Esophagus squamous epithelium (tissue), 5 donors: Measurements from ENCODE around the gene FLVCR2. TPM values are rescaled to one million over a fixed set of nuclear protein-coding genes. Genes with fewer than 3 reads are reported as not detected.

Source experiments
- DNase-seq: peaks from one replicate; lab custom pipeline; 2025; lab: John Stamatoyannopoulos, UW
- H3K27ac ChIP-seq, 4 donors: fragments of 200-600 bp; sonication (generic); one replicate each; pipeline ENCODE4 v1.5.1; 2016 to 2019; ENCODE audit warnings: mild to moderate bottlenecking in 1 of 4
- H3K27me3 ChIP-seq, 4 donors: fragments of 200-600 bp; sonication (generic); 1 replicate in 3 of 4; 2 replicates in 1 of 4; pipeline versions ENCODE4 v1.5.1 to v1.6.0; 2017 to 2021; ENCODE audit warnings: antibody characterized with exemption in 1 of 4
- H3K36me3 ChIP-seq, 3 donors: fragments of 200-600 bp; sonication (generic); one replicate each; pipeline ENCODE4 v1.5.1; 2016 to 2019
- H3K4me1 ChIP-seq, 3 donors: fragments of 200-600 bp; sonication (generic); one replicate each; pipeline ENCODE4 v1.5.1; 2017 to 2019
- H3K4me3 ChIP-seq, 4 donors: fragments of 200-600 bp; sonication (generic); 1 replicate in 3 of 4; 2 replicates in 1 of 4; pipeline ENCODE4 v1.5.1; 2016 to 2019; ENCODE audit warnings: mild to moderate bottlenecking in 2 of 4, moderate library complexity in 1 of 4
- H3K9me3 ChIP-seq, 3 donors: fragments of 200-600 bp; sonication (generic); one replicate each; pipeline ENCODE4 v1.5.1; 2016 to 2019
- CTCF ChIP-seq, 6 experiments: fragments of 450-650 bp in 4 of 6; fragments of 200-600 bp in 2 of 6; sonication (generic) in 2 of 6; IDR thresholded peaks; one replicate each; pipeline ENCODE4 v1.5.1; 2016 to 2019; ENCODE audit warnings: antibody characterized with exemption in 6 of 6, mild to moderate bottlenecking in 4 of 6, moderate library complexity in 4 of 6
- POLR2A ChIP-seq, 4 donors: fragments of 450-650 bp; IDR thresholded peaks; one replicate each; pipeline ENCODE4 v1.6.1; 2017; ENCODE audit warnings: antibody characterized with exemption in 4 of 4, mild to moderate bottlenecking in 4 of 4, moderate library complexity in 3 of 4
- WGBS, 2 donors: methylation state at CpG; one replicate each; pipeline ENCODE4 v1.1.5; 2018; 5-methylcytosine and 5-hydroxymethylcytosine counted together
- intact Hi-C: fragments of 100-400 bp; cut with DNase I; formaldehyde crosslinking; loops from one replicate; pipeline ENCODE4 v1.15.0; 2022
- total RNA-seq, 4 donors: library from RNA; depleted of rRNA; stranded (reverse); fragments of >200 nt; gene quantifications; one replicate each; pipeline ENCODE4 v1.1.0, GENCODE V29; 2016
- donor health status: DM: yes; HTN: yes; CAD: no.

FLVCR2 gene
- total RNA-seq, 4 donors from 2014 or later: 1.1 to 7.6 (median 3.8) TPM

- TF ChIP-seq CTCF (IDR thresholded peaks at IDR 0.05) (no peak), POLR2A (IDR thresholded peaks at IDR 0.05) (no peak)
- Histone ChIP-seq H3K36me3 (no peaks in the 10 kb centered on the region), H3K9me3 (no peaks in the 10 kb centered on the region), H3K4me3 (no peak overlapping the region), H3K4me1 (peaks cover 0 to 9% (median 0%) of the 10 kb centered on the region in 3 donors), H3K27ac (peak overlapping the region; percentile 27 to 80 (median 37)), H3K27me3 (no peaks in the 10 kb centered on the region)
- intact Hi-C loops: no loop called here
- no peak for DNase-seq
- 68 to 76% methylated on average over 5 of the region's 5 CpGs for WGBS, 2 donors
Measured at GRCh38 chr14:75535164-75535898, 43.1 kb upstream of the FLVCR2 start.

- 85 to 89% methylated on average over 4 of the region's 4 CpGs for WGBS, 2 donors
- no peaks in the 10 kb centered on the region for H3K9me3 ChIP-seq
- no peak overlapping the region for H3K4me3 ChIP-seq
- no peak for DNase-seq
- peak overlapping the region in 3 of 4 donors; percentile 36 to 80 (median 78) for H3K27ac ChIP-seq
- H3K4me1 ChIP-seq: peaks cover 0 to 10% (median under 1%) of the 10 kb centered on the region in 3 donors
- H3K36me3 ChIP-seq: no peaks in the 10 kb centered on the region
- H3K27me3 ChIP-seq: no peaks in the 10 kb centered on the region
- intact Hi-C loops: no loop called here
- TF ChIP-seq POLR2A (IDR thresholded peaks at IDR 0.05) (no peak), CTCF (IDR thresholded peaks at IDR 0.05) (no peak)
Measured at GRCh38 chr14:75537071-75537470, 41.3 kb upstream of the FLVCR2 start.

GRCh38 chr14:75539162-75539560, 39.3 kb upstream of the FLVCR2 start:
- no peaks in the 10 kb centered on the region for H3K27me3 ChIP-seq
- H3K27ac ChIP-seq: no peak overlapping the region
- H3K4me3 ChIP-seq: no peak overlapping the region
- no peaks in the 10 kb centered on the region for H3K9me3 ChIP-seq
- 86 to 88% methylated on average over 4 of the region's 5 CpGs for WGBS, 2 donors
- no peaks in the 10 kb centered on the region for H3K36me3 ChIP-seq
- peaks cover 11 to 30% (median 15%) of the 10 kb centered on the region in 3 donors for H3K4me1 ChIP-seq
- intact Hi-C loops: no loop called here
- TF ChIP-seq POLR2A (IDR thresholded peaks at IDR 0.05) (no peak), CTCF (IDR thresholded peaks at IDR 0.05) (no peak)
- no peak for DNase-seq

GRCh38 chr14:75539561-75540478, 38.6 kb upstream of the FLVCR2 start:
- no peak for TF ChIP-seq POLR2A (IDR thresholded peaks at IDR 0.05)
- no peak for TF ChIP-seq CTCF (IDR thresholded peaks at IDR 0.05)
- 53 to 84% methylated on average over 7 to 8 of the region's 17 CpGs for WGBS, 2 donors
- Histone ChIP-seq H3K36me3 (no peaks in the 10 kb centered on the region), H3K9me3 (no peaks in the 10 kb centered on the region), H3K4me1 (peaks cover 11 to 32% (median 15%) of the 10 kb centered on the region in 3 donors), H3K27ac (peak overlapping the region in 1 of 4 donors; percentile 36), H3K4me3 (no peak overlapping the region), H3K27me3 (no peaks in the 10 kb centered on the region)
- intact Hi-C loops: no loop called here
- DNase-seq: no peak

GRCh38 chr14:75540479-75540851, 38.0 kb upstream of the FLVCR2 start:
- no peak for TF ChIP-seq CTCF (IDR thresholded peaks at IDR 0.05)
- TF ChIP-seq POLR2A (IDR thresholded peaks at IDR 0.05): no peak
- no peaks in the 10 kb centered on the region for H3K27me3 ChIP-seq
- 62 to 74% methylated on average over 7 of the region's 7 CpGs for WGBS, 2 donors
- H3K4me1 ChIP-seq: peaks cover 11 to 32% (median 15%) of the 10 kb centered on the region in 3 donors
- no peaks in the 10 kb centered on the region for H3K36me3 ChIP-seq
- no peak for DNase-seq
- intact Hi-C loops: no loop called here
- no peak overlapping the region for H3K4me3 ChIP-seq
- peak overlapping the region in 1 of 4 donors; percentile 36 for H3K27ac ChIP-seq
- no peaks in the 10 kb centered on the region for H3K9me3 ChIP-seq
